Neural progenitor cell (in vitro differentiated cells): ENCODE results near the gene GRID1. TPM values are rescaled to one million over a fixed set of nuclear protein-coding genes. Genes with fewer than 3 reads are reported as not detected.

ENCODE experiments used
- DNase-seq: peaks from one replicate; pipeline ENCODE4 v3.0.0-alpha.2; 2016; ENCODE audit warnings: low spot score
- H2AFZ ChIP-seq: fragments of 200-600 bp; sonication (generic); replicated peaks from 2 replicates; pipeline ENCODE4 v1.6.1; 2016; ENCODE audit warnings: antibody characterized with exemption
- H3F3A ChIP-seq: fragments of 200-600 bp; sonication (generic); 2 replicates; pipeline ENCODE4 v1.6.1; 2016; ENCODE audit warnings: antibody characterized with exemption, low read depth
- H3K27ac ChIP-seq: fragments of 200-600 bp; sonication (generic); 2 replicates; pipeline ENCODE4 v1.5.1; 2016; ENCODE audit warnings: mild to moderate bottlenecking
- H3K27me3 ChIP-seq: fragments of 200-600 bp; sonication (generic); 2 replicates; pipeline ENCODE4 v1.6.1; 2016; ENCODE audit warnings: mild to moderate bottlenecking, moderate library complexity
- H3K36me3 ChIP-seq: fragments of 200-600 bp; sonication (generic); 2 replicates; pipeline ENCODE4 v1.5.1; 2016
- H3K4me1 ChIP-seq: fragments of 200-600 bp; sonication (generic); 2 replicates; pipeline ENCODE4 v1.6.1; 2016; ENCODE audit warnings: mixed run types
- H3K4me2 ChIP-seq: fragments of 200-600 bp; sonication (generic); 2 replicates; pipeline ENCODE4 v1.6.1; 2016
- H3K4me3 ChIP-seq: fragments of 200-600 bp; sonication (generic); 2 replicates; pipeline ENCODE4 v1.5.1; 2016
- H3K79me2 ChIP-seq: fragments of 200-600 bp; sonication (generic); 2 replicates; pipeline ENCODE4 v1.6.1; 2016; ENCODE audit warnings: low read depth
- H3K9ac ChIP-seq: fragments of 200-600 bp; sonication (generic); 2 replicates; pipeline ENCODE4 v1.6.1; 2016
- H3K9me3 ChIP-seq: fragments of 200-600 bp; sonication (generic); 2 replicates; pipeline ENCODE4 v1.5.1; 2016; ENCODE audit warnings: low read depth
- H4K20me1 ChIP-seq: fragments of 200-600 bp; sonication (generic); 2 replicates; pipeline ENCODE4 v1.6.1; 2016; ENCODE audit warnings: low read depth
- H3K27ac Mint-ChIP-seq: 3 replicates; pipeline ENCODE4 v1.8.0; 2021; ENCODE audit warnings: mixed read lengths
- H3K27me3 Mint-ChIP-seq: 2 replicates; pipeline ENCODE4 v1.8.0; 2022; ENCODE audit warnings: low read depth, mild to moderate bottlenecking, inconsistent platforms, moderate library complexity, mixed read lengths; ENCODE audit not compliant: insufficient read depth
- H3K36me3 Mint-ChIP-seq: 3 replicates; pipeline ENCODE4 v1.8.0; 2021; ENCODE audit warnings: mixed read lengths
- H3K4me1 Mint-ChIP-seq: 3 replicates; pipeline ENCODE4 v1.8.0; 2021; ENCODE audit warnings: mixed read lengths
- H3K4me3 Mint-ChIP-seq: 3 replicates; pipeline ENCODE4 v1.8.0; 2021; ENCODE audit warnings: mild to moderate bottlenecking, moderate library complexity, mixed read lengths
- H3K9me3 Mint-ChIP-seq: 3 replicates; pipeline ENCODE4 v1.8.0; 2020; ENCODE audit warnings: mixed read lengths
- EZH2 ChIP-seq: fragments of 200-600 bp; sonication (generic); IDR thresholded peaks from 2 replicates; pipeline ENCODE4 v1.6.1; 2017; ENCODE audit warnings: antibody characterized with exemption, mild to moderate bottlenecking, moderate library complexity
- EZH2phosphoT487 ChIP-seq: fragments of 200-600 bp; sonication (generic); IDR thresholded peaks from 2 replicates; pipeline ENCODE4 v1.6.1; 2017; ENCODE audit warnings: antibody characterized with exemption
- total RNA-seq: library from RNA; depleted of rRNA; stranded (reverse); fragments of >200 nt; gene quantifications from 2 replicates; pipeline ENCODE4 v1.2.3, GENCODE V29; 2015; ENCODE audit warnings: low replicate concordance
- TF ChIP-seq, protein P1 (sequence below): fragments of 200-600 bp; sonication (generic); IDR thresholded peaks from 2 replicates; pipeline ENCODE4 v1.5.1; 2017; ENCODE audit warnings: antibody characterized with exemption, mild to moderate bottlenecking

GRID1 gene
- total RNA-seq, 1 donor from 2014 or later: not detected

DNA sequence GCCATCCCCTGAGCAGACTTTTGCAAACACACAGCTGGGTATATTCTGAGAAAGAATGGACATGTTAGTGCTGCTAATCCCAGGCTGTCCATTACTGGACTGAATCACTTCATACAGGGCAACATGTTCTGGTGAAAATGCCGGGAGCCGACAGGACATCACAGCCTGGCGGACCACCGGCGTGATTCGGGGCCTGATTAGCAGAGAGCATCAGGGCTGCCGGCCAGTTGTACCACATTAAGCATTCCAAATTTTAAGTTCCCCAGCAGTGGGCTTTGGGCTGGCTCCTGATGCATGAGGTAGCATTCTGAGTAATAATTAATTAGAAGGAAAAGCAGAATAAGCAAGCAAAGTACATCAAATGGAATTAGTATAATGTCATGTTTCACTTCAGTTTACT, 229.0 kb downstream of the GRID1 start:
- no peaks in the 10 kb centered on the region for H4K20me1 ChIP-seq
- no peak overlapping the region for H3K27ac ChIP-seq
- no peaks in the 10 kb centered on the region for H3K9me3 ChIP-seq
- TF ChIP-seq, protein P1, sequence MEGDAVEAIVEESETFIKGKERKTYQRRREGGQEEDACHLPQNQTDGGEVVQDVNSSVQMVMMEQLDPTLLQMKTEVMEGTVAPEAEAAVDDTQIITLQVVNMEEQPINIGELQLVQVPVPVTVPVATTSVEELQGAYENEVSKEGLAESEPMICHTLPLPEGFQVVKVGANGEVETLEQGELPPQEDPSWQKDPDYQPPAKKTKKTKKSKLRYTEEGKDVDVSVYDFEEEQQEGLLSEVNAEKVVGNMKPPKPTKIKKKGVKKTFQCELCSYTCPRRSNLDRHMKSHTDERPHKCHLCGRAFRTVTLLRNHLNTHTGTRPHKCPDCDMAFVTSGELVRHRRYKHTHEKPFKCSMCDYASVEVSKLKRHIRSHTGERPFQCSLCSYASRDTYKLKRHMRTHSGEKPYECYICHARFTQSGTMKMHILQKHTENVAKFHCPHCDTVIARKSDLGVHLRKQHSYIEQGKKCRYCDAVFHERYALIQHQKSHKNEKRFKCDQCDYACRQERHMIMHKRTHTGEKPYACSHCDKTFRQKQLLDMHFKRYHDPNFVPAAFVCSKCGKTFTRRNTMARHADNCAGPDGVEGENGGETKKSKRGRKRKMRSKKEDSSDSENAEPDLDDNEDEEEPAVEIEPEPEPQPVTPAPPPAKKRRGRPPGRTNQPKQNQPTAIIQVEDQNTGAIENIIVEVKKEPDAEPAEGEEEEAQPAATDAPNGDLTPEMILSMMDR: no peak
- TF ChIP-seq EZH2: no peak
- no peak for TF ChIP-seq EZH2phosphoT487
- no peak overlapping the region for H2AFZ ChIP-seq
- no peak overlapping the region for H3K4me3 Mint-ChIP-seq
- no peak overlapping the region for H3K27ac Mint-ChIP-seq
- H3K4me1 Mint-ChIP-seq: no peaks in the 10 kb centered on the region
- H3K79me2 ChIP-seq: no peaks in the 10 kb centered on the region
- no peak overlapping the region for H3K9ac ChIP-seq
- H3K27me3 Mint-ChIP-seq: peaks cover 4% of the 10 kb centered on the region
- no peaks in the 10 kb centered on the region for H3K36me3 ChIP-seq
- H3F3A ChIP-seq: no peaks in the 10 kb centered on the region
- H3K9me3 Mint-ChIP-seq: no peaks in the 10 kb centered on the region
- DNase-seq: no peak
- H3K36me3 Mint-ChIP-seq: no peaks in the 10 kb centered on the region
- H3K27me3 ChIP-seq: no peaks in the 10 kb centered on the region
- H3K4me2 ChIP-seq: no peak overlapping the region
- H3K4me1 ChIP-seq: no peaks in the 10 kb centered on the region
- H3K4me3 ChIP-seq: no peak overlapping the region

- H3K79me2 ChIP-seq: no peaks in the 10 kb centered on the region
- no peaks in the 10 kb centered on the region for H3F3A ChIP-seq
- H4K20me1 ChIP-seq: no peaks in the 10 kb centered on the region
Measured at GRCh38 chr10:86136934-86137333, 229.7 kb downstream of the GRID1 start.

DNA sequence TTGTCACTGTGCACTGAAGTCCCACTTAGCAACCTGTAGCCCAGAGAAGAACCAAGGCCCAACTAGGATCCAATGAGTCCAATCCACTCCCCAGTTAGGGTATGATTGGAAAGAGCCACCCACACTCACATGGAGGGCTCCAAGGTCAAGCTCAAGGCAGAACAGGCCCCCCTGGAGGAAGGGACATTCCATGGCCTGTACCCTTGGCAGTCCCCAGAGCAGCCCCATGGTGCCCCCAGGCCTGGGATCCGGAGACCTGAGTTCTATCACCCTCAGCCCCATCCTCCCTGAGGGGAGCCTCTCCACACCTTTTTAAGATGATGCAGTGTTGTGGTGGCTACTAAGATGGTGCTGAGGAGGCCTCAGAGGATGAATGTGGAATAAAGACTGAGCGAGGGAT, 231.4 kb downstream of the GRID1 start:
- H3F3A ChIP-seq: no peaks in the 10 kb centered on the region
- H3K27me3 ChIP-seq: no peaks in the 10 kb centered on the region
- H3K9ac ChIP-seq: no peak overlapping the region
- no peak overlapping the region for H3K27ac Mint-ChIP-seq
- no peak overlapping the region for H3K27ac ChIP-seq
- no peaks in the 10 kb centered on the region for H3K36me3 ChIP-seq
- H3K4me1 ChIP-seq: no peaks in the 10 kb centered on the region
- no peaks in the 10 kb centered on the region for H3K79me2 ChIP-seq
- H3K4me2 ChIP-seq: no peak overlapping the region
- H3K4me1 Mint-ChIP-seq: no peaks in the 10 kb centered on the region
- peaks cover 4% of the 10 kb centered on the region for H3K27me3 Mint-ChIP-seq
- no peaks in the 10 kb centered on the region for H4K20me1 ChIP-seq
- TF ChIP-seq EZH2phosphoT487: no peak
- no peak for TF ChIP-seq EZH2
- TF ChIP-seq, protein P1: no peak
- H3K4me3 ChIP-seq: no peak overlapping the region
- no peaks in the 10 kb centered on the region for H3K9me3 ChIP-seq
- DNase-seq: no peak
- no peaks in the 10 kb centered on the region for H3K36me3 Mint-ChIP-seq
- H3K9me3 Mint-ChIP-seq: peaks cover 4% of the 10 kb centered on the region
- no peak overlapping the region for H3K4me3 Mint-ChIP-seq
- H2AFZ ChIP-seq: no peak overlapping the region

More at GRCh38 chr10:86136934-86137333, 229.7 kb downstream of the GRID1 start:
- Mint-ChIP-seq H3K9me3 (no peaks in the 10 kb centered on the region), H3K4me3 (no peak overlapping the region), H3K27me3 (peaks cover 5% of the 10 kb centered on the region), H3K27ac (no peak overlapping the region), H3K36me3 (no peaks in the 10 kb centered on the region), H3K4me1 (no peaks in the 10 kb centered on the region)
- H3K27ac ChIP-seq: no peak overlapping the region
- no peaks in the 10 kb centered on the region for H3K9me3 ChIP-seq
- H3K36me3 ChIP-seq: no peaks in the 10 kb centered on the region
- TF ChIP-seq, protein P1: no peak
- no peak for TF ChIP-seq EZH2phosphoT487
- no peak for TF ChIP-seq EZH2
- H2AFZ ChIP-seq: no peak overlapping the region
- H3K4me2 ChIP-seq: no peak overlapping the region
- DNase-seq: no peak
- H3K4me1 ChIP-seq: no peaks in the 10 kb centered on the region
- H3K4me3 ChIP-seq: no peak overlapping the region
- no peak overlapping the region for H3K9ac ChIP-seq
- no peaks in the 10 kb centered on the region for H3K27me3 ChIP-seq
